GM19468 (cell line): ENCODE measurements around the gene TAOK1.

Source experiments
- ATAC-seq: cut with Tn5 transposase; IDR thresholded peaks from one replicate; pipeline ENCODE4 v1.9.1; 2021; ENCODE audit warnings: mild to moderate bottlenecking, moderate library complexity, moderate number of reproducible peaks; ENCODE audit not compliant: unreplicated experiment; ENCODE audit errors: extremely low read depth

TAOK1 gene

GRCh38 chr17:29578626-29579485, 188.7 kb downstream of the TAOK1 start:
- no peak for ATAC-seq

- peak; percentile 56 for ATAC-seq
Measured at GRCh38 chr17:29579866-29580771, 190.0 kb downstream of the TAOK1 start.

- ATAC-seq: no peak
Measured at GRCh38 chr17:29581583-29582253, 191.6 kb downstream of the TAOK1 start.

GRCh38 chr17:29582254-29582765, 192.1 kb downstream of the TAOK1 start:
- no peak for ATAC-seq

- ATAC-seq: no peak
Measured at GRCh38 chr17:29582772-29583171, 192.6 kb downstream of the TAOK1 start.

GRCh38 chr17:29583324-29584248, 193.4 kb downstream of the TAOK1 start:
- ATAC-seq: no peak

- no peak for ATAC-seq
Measured at GRCh38 chr17:29584452-29585079, 194.4 kb downstream of the TAOK1 start.

GRCh38 chr17:29585080-29585751, 195.1 kb downstream of the TAOK1 start:
- no peak for ATAC-seq

- ATAC-seq: no peak
Measured at GRCh38 chr17:29586676-29587469, 196.7 kb downstream of the TAOK1 start.

GRCh38 chr17:29587591-29587990, 197.4 kb downstream of the TAOK1 start:
- no peak for ATAC-seq

- ATAC-seq: no peak
Measured at GRCh38 chr17:29588017-29588561, 197.9 kb downstream of the TAOK1 start.

- ATAC-seq: peak; percentile 2
Measured at GRCh38 chr17:29588562-29589411, 198.6 kb downstream of the TAOK1 start.

- peak; percentile 70 for ATAC-seq
Measured at GRCh38 chr17:29589524-29590410, 199.6 kb downstream of the TAOK1 start, which contains the start of gene GIT1. Gene GIT1 (minus strand): TSS chr17:29589648. CDS start chr17:29589378, 270 bp downstream.

- ATAC-seq: no peak
Measured at GRCh38 chr17:29590411-29591145, 200.4 kb downstream of the TAOK1 start.
